Renal cortical epithelial cell (primary cell): Measurements from ENCODE around the gene PADI2. TPM values are rescaled to one million over a fixed set of nuclear protein-coding genes. Genes with fewer than 3 reads are reported as not detected.

Source experiments
- DNase-seq: peaks from one replicate; pipeline ENCODE4 v3.0.0-alpha.2; 2011; ENCODE audit warnings: low read depth
- total RNA-seq: library from RNA; depleted of rRNA; stranded (reverse); fragments of >200 nt; gene quantifications from 2 replicates; pipeline ENCODE4 v1.2.3, GENCODE V29; 2014

PADI2 gene
- total RNA-seq, 1 donor from 2014 or later = 1.5 TPM

DNA sequence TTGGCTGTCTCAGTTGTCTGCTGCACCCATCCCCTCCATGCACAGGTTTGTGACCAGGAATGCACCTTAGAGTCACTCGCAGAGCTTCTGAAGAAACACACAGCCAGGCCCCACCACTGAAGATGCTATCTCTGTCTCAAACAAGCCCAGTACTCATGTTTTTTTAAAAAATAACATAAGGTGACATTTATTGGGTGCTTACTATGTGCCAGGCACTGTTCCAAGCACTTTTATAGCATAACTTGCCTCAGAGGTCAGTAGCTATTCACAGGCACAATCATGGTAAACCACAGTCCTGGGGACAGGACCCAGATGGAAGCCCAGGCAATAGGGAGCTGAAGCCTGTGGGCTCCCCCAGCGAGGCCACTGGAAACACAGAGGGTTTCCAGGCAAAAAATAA is 98.7 kb downstream of the PADI2 start:
- no peak for DNase-seq

DNA sequence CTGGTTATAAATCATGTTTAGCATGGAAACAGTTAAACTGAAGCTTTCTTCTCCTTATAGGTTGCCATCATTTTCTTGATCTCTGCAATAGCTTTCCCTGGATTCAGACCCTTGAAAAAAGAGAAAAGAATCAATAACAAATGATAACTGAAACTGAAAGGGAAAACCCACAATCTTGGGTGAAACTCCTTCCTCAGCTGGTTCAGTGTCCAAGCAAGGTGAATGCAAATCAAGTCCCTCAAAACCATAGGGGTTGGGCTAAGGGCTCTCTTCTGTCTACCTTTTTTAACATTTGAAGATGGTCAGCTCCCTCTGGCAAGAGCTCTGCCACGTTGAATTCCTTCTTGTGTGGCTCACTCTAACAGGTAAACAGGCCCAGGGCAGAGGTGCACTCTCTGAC is 100.4 kb downstream of the PADI2 start:
- DNase-seq = no peak

DNA sequence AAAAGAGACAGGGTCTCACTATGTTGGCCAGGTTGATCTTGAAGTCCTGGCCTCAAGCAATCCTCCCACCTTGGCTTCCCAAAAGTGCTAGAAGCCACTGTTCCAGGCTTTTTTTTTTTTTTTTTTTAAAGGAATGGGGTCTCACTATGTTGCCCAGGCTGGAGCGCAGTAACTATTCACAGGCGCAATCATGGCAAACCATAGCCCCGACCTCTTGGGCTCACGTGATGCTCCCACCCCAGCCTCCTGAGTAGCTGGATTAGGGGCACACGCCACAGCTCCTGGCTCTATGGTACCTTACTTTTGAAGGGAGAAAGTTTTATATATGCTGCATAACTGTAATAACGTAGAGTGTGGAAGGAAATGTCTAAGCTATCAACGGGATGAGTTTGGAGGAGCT is 101.8 kb downstream of the PADI2 start:
- DNase-seq = no peak

Other genes with a start within 250 kb of the PADI2 start
- under 0.01 TPM in 2 replicates for gene RNU1-2, start 223.5 kb downstream of the PADI2 start, total RNA-seq
- 5.2 and 15.4 TPM in 2 replicates for gene CROCC, start 197.5 kb downstream of the PADI2 start, total RNA-seq
- 2.6 and 10.6 TPM in 2 replicates for gene MFAP2, start 138.8 kb downstream of the PADI2 start, total RNA-seq
- gene ATP13A2, start 107.5 kb downstream of the PADI2 start, total RNA-seq = 48.6 and 77.1 TPM in 2 replicates
- gene SDHB, start 65.4 kb downstream of the PADI2 start, total RNA-seq = 123 and 183 TPM in 2 replicates
- 1.5 and 26.0 TPM in 2 replicates for gene PADI1, start 85.7 kb upstream of the PADI2 start, total RNA-seq
- 0.05 and 0.35 TPM in 2 replicates for gene PADI3, start 129.6 kb upstream of the PADI2 start, total RNA-seq
- not detected in 2 replicates for gene PADI4, start 188.7 kb upstream of the PADI2 start, total RNA-seq